H1 (cell line): ENCODE results near the gene ABI3BP.

Experiments used
- POLR2A ChIP-seq, 2 experiments: IDR thresholded peaks; 1 replicate in 1 of 2; 2 replicates in 1 of 2; pipeline ENCODE4 v1.6.1; 2011; ENCODE audit warnings: low read depth in 2 of 2, low read length in 2 of 2, mild to moderate bottlenecking in 2 of 2; ENCODE audit errors: control extremely low read depth in 1 of 2
- POLR2AphosphoS5 ChIP-seq: IDR thresholded peaks from 2 replicates; pipeline ENCODE4 v1.6.1; 2011; ENCODE audit warnings: low read depth, low read length
- RNF2 ChIP-seq: fragments of 200-900, 300-1000 bp; sonication (generic); IDR thresholded peaks from 2 replicates; pipeline ENCODE4 v1.7.1; 2016; ENCODE audit warnings: borderline replicate concordance, low read depth, mild to moderate bottlenecking, antibody characterized with exemption, low read length; ENCODE audit not compliant: poor library complexity, severe bottlenecking; ENCODE audit errors: missing control alignments
- SIN3A ChIP-seq, 2 experiments: IDR thresholded peaks in 1 of 2; conservative IDR thresholded peaks in 1 of 2; 2 replicates each; pipeline ENCODE4 v1.6.1; 2011 to 2012; ENCODE audit warnings: low read length in 2 of 2, improper control_type of control experiment in 1 of 2, low read depth in 1 of 2, mild to moderate bottlenecking in 1 of 2
- SP2 ChIP-seq: IDR thresholded peaks from 2 replicates; pipeline ENCODE4 v1.6.1; 2012; ENCODE audit warnings: mild to moderate bottlenecking, low read length, inconsistent platforms
- TBP ChIP-seq: IDR thresholded peaks from 2 replicates; pipeline ENCODE4 v1.6.1; 2011; ENCODE audit warnings: low read depth, low read length, improper control_type of control experiment
- ZNF274 ChIP-seq: IDR thresholded peaks from 2 replicates; pipeline ENCODE4 v1.7.0; 2012; ENCODE audit warnings: low read length, borderline replicate concordance; ENCODE audit errors: extremely low read depth
- TF ChIP-seq, protein P1 (sequence below), 3 experiments: IDR thresholded peaks; 1 replicate in 2 of 3; 2 replicates in 1 of 3; pipeline versions ENCODE4 v1.5.1 to v1.6.1; 2011; ENCODE audit warnings: low read length in 3 of 3, mild to moderate bottlenecking in 3 of 3, inconsistent platforms in 2 of 3, low read depth in 1 of 3, moderate library complexity in 1 of 3; ENCODE audit not compliant: insufficient read depth in 1 of 3; ENCODE audit errors: control extremely low read depth in 1 of 3

DNA sequence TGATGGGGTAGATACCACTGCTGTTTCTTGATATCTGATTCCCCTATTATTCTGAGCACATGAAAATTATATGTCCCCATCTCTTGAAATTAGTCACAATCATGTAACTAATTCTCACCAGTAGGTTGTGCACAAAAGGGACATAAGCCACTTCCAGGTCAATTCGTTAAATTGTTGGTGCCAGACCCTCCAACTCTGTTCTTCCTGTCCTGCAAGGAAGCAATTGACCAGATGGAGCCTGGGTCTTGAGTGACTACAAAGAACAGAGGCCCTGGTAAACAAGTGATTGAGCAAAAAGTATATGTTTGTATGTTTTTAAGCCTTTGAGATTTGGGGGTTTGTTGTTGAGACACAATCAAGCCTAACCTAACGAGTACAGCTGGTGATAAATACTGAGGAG lies 36.9 kb downstream of the ABI3BP start:
- TF ChIP-seq, protein P1, sequence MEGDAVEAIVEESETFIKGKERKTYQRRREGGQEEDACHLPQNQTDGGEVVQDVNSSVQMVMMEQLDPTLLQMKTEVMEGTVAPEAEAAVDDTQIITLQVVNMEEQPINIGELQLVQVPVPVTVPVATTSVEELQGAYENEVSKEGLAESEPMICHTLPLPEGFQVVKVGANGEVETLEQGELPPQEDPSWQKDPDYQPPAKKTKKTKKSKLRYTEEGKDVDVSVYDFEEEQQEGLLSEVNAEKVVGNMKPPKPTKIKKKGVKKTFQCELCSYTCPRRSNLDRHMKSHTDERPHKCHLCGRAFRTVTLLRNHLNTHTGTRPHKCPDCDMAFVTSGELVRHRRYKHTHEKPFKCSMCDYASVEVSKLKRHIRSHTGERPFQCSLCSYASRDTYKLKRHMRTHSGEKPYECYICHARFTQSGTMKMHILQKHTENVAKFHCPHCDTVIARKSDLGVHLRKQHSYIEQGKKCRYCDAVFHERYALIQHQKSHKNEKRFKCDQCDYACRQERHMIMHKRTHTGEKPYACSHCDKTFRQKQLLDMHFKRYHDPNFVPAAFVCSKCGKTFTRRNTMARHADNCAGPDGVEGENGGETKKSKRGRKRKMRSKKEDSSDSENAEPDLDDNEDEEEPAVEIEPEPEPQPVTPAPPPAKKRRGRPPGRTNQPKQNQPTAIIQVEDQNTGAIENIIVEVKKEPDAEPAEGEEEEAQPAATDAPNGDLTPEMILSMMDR (IDR thresholded peaks at IDR 0.05; ENCODE audit: control extremely low read depth in 1 of 3, insufficient read depth in 1 of 3, low read depth in 1 of 3, low read length in 3 of 3) = no peak
- no peak for TF ChIP-seq POLR2A (IDR thresholded peaks at IDR 0.05; ENCODE audit: control extremely low read depth in 1 of 2, low read depth in 2 of 2, low read length in 2 of 2)
- TF ChIP-seq ZNF274 = no peak
- TF ChIP-seq SP2 = no peak
- TF ChIP-seq SIN3A (conservative IDR thresholded peaks at IDR 0.05 in 1 of 2, IDR thresholded peaks at IDR 0.05 in 1 of 2; ENCODE audit: low read depth in 1 of 2, low read length in 2 of 2) = no peak
- TF ChIP-seq TBP = no peak
- no peak for TF ChIP-seq RNF2
- no peak for TF ChIP-seq POLR2AphosphoS5
